SW480 (cell line): ENCODE data around the gene NOL6.
"Not testable (repeated sequence)": the region's sequence is repeated elsewhere in the genome, so short reads cannot be mapped to it uniquely, and the experiment has no call there.

ENCODE experiments used
- DNase-seq: peaks from one replicate; pipeline ENCODE4 v3.0.0-alpha.2; 2016; ENCODE audit warnings: low spot score

The NOL6 gene

DNA sequence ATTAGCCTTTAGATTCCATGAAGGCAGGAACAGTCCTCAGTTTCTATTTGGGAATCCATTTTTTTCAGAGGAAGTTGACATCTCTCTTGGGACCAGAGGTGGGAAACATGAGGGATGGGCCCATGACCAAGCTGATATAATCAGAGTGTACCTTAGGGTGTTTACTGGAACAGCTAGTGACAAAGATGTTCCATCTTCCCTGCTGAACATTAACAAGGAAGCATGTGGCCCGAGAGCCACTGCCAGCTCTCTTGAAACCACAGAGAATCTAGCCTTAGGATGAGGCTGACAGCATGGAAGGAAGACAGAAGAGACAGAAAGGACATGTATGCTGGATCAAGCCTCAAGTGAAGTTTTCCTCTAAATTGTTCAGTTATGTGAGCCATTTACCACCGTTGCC is 42.3 kb downstream of the NOL6 start:
- no peak for DNase-seq

DNA sequence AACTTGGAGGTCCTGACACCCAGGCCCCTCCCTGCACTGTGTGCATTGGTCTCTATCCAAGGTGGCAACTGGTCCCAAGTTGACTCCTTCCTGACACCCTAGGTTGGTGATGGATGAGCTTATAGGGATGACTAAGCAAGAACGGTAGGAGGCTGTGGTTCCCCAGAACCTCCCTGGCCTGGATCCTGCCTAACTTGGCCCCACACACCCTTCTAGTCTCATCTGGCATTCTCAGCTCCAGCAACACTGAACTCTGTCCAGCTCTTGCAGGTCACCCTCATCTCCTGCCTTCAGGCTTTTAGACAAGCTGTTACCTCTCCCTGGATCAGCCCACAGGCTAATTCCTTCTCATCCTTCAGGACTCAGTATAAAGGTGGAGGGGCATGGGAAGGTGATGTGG is 42.8 kb downstream of the NOL6 start:
- no peak for DNase-seq

DNA sequence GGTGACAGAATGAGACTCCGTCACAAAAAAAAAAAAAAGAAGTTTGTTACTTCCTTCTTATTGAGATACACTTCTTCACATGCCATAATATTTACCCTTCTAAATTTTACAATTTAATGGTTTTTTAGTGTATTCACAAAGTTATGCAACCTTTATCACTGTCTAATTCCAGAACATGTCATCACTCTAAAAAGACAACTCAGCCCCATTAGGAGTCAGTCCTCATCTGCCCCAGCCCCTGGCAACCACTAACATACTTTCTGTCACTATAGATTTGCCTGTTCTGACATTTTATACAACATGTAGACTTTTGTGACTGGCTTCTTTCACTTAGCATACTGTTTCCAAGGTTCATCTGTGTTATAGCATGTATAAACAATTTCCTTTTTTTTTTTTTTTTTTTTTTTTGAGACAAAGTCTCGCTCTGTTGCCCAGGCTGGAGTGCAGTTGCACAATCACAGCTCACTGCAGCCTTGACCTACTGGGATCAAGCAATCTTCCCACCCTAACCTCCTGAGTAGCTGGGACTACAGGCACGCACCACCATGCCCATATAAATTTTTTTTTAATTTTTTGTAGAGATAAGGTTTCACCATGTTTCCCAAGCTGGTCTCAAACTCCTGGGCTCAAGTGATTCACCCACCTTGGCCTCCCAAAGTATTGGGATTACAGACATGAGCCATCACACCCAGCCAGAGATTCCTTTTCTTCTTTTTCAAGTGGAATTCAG is 44.3 kb downstream of the NOL6 start:
- no peak for DNase-seq

DNA sequence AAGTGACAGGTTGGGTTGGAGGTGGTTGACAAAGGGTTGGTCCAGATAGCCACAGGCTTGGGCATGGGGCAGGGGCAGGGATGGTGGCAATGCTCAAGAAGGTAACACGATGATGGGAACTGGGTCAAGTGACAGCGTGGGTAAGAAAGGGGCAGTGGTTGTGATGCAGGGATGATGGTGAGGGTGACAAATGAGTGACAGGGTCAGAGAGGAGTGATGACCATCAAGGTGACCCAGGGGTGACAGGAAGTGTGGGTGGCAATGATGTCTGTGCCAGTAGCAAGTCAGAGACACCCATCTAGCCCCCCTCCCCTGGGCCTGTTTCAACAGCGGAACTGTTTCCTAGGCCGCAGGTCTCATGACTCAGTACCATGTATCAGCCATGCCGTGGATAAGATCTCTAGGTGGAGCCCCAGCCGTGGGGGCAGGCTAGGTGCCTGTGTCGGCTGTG is 46.9 kb downstream of the NOL6 start:
- DNase-seq, result no peak

DNA sequence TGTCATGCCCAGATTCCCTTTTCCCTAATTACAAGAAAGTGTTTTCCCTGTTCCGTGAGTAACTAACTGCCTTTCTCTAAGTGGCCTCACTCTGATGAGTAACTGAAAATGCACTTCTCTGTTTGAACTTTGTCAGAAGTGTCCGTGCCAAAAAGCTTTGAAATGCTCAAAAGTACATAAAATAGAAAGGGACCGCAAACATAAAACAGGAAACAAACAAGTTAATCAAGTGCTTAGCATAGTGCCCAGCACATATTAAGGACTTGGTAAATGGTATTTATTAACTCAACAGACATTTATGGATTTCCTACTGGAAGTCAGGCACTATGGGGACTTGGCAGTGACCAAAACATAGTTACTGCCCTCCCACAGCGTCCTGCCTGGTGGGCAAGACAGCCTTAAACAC is 48.6 kb downstream of the NOL6 start:
- DNase-seq, result no peak

DNA sequence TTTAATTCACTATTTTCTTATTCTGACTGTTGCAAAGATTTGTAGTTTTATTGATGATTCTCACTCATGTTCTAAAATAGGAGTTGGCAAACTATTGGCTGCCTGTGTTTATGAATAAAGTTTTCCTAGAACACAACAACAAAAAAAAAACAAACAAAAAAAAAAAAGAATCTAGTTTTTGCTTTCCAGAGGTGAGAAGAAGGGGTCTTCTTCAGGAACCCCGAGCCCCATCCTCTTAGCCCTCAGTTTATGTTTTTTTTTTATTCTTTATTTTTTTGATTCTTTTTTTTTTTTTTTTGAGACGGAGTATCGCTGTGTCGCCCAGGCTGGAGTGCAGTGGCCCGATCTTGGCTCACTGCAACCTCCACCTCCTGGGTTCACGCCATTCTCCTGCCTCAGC is 49.2 kb downstream of the NOL6 start:
- not testable (repeated sequence) for DNase-seq

DNA sequence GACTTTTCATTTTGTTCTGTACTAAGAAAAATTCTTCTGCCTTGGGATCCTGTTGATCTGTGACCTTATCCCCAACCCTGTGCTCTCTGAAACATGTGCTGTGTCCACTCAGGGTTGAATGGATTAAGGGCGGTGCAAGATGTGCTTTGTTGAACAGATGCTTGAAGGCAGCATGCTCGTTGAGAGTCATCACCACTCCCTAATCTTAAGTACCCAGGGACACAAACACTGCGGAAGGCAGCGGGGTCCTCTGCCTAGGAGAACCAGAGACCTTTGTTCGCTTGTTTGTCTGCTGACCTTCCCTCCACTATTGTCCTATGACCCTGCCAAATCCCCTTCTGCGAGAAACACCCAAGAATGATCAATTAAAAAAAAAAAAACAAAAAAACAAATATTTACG is 49.7 kb downstream of the NOL6 start:
- DNase-seq, result not testable (repeated sequence)

DNA sequence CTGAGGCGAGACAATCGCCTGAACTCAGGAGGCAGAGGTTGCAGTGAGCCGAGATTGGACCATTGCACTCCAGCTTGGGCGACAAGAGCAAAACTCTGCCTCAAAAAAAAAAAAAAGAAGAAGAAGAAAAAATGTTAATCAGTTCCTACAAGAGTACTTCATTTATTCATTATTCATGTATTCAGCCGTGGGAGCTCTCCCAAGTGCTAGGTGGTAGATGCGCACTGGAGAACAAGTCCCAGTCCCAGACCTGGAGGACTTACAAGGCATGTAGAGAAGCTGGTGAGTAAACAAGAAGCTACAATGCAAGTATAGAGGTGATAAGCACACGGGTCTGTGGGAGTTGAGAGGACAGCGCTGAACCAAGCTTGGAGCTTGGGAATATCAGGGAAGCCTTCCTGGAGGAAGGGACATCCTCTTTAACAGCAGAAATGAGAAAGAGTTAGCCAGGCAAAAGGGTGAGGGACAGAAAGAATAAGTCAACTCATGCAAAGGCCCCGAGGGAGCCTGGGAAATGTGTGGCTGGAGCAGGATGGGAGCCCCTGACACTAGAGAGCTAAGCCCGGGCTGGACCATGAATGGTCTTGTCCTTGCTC is 53.9 kb downstream of the NOL6 start:
- DNase-seq, result no peak

DNA sequence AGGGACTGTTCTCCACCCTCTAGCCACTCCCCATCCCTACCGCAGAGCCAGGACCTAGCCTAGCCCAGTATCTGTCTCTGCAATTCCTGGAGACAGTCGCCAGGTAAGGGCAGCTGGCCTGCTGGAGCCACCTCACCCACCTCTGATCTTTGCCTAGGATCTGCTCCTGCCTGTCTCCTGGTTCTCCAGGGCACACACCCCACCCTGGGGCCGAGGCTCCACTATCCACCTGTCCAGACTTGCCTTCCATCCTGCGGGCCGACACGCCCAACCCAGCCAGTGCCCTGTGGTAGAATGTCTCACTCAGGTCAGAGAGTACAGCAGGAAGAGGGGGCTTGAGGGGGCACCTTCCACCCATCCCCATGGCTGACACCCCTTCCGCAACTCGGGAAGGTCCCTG is 55.6 kb downstream of the NOL6 start:
- peak; percentile 48 for DNase-seq

DNA sequence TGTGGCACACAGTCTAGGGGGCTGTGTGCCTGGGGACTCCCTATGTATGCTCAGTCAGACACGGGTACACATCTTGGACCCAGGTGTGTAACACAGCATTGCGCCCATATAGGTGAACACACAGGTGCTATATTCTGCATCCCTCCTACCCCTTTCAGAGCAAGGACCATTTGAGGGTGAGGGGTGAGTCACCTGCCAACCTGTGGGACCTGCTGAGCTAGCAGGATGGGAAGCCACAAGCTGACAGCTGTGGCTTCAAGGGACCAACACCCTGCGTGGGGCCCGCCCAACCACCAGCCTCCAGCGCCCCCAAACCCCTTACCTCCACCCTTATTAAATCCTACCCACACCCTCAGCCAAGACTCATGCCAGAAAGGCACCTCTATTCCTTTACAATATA is 56.7 kb downstream of the NOL6 start:
- DNase-seq, result peak; percentile 37

DNA sequence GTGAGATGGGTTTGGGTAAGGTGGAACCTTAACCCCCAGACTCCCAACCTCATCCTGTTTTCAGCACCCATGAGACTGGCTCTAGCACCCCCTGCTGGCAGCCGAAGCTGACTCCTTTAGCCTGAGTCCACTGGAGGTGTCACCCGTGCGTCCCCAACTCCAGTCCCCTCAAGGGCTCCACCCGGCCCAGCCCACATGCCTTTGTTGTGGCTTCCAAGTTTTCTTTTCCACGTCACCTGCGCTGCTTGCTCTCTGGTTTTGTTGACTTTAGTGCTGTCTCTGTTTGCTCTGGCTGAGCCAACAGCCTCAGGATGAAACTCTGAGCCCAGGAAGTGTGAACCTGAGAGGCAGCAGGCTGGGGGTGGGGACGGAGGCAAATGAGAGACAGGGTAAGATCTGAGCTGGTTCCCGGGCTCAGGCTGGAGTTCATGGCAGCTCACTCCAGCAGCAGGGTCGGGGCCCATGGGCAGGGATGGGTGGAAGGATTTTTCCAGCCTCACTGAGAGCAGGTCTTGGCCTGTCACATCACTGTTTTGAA is 58.2 kb downstream of the NOL6 start:
- peak; percentile 94 for DNase-seq

DNA sequence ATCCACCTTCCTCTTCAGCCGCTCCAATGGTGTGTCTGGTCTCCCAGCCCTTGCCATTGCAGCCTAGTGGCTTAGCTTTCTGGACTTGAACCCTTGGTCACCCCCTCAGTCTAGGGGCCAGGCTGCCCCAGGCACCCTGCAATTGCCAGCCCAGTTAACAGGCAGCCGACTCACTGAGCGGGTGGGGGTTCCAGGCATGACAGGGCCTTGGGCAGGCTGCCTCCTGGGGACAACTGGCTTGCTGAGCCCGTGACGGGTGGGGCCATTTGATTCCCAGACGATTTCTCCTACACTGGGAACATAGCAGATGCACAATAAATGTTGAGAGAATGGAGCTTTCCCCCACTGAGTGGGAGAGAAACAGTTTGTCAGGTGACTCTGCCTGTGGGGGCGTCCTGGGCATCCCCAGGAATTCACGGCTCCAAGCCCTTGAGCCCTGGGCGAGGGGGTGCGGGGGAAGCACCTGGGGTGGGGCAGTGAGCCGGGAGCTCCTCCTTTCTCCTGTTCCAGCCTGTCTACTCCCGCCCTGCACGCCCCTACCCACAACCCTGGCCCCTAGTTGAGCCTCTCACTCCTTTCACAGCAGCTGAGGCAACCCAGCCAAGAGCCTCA is 58.7 kb downstream of the NOL6 start:
- no peak for DNase-seq

DNA sequence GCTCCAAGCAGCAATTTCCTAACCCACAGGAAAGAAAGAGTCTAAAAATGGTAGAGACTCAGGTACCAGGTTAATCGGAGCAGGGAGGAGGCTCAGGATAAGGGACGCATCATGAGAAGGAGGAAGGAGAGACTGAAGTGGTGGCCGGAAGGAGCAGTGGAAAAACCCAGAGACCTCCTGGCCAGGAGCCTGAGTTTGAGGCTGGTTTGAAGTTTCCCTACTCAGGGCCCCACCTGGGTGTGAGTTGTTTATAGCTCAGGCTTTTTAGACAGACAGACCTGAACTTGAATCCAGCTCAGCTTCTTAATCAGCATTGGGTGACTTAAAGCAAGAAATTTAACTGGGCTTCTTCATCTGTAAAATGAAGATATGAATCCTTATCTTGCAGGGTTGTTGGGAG is 59.5 kb downstream of the NOL6 start:
- DNase-seq, result no peak
